Adrenal gland (tissue), 5 donors: ENCODE measurements around the gene OGT.
"Not testable (repeated sequence)": the region's sequence is repeated elsewhere in the genome, so short reads cannot be mapped to it uniquely, and the experiment has no call there.

Experiments
- POLR2A ChIP-seq, 2 donors: fragments of 450-650 bp; IDR thresholded peaks; one replicate each; pipeline ENCODE4 v1.6.1; 2017; ENCODE audit warnings: antibody characterized with exemption in 2 of 2, mild to moderate bottlenecking in 2 of 2, moderate library complexity in 1 of 2
- TF ChIP-seq, protein P1 (sequence below), 6 experiments: fragments of 450-650 bp in 4 of 6; fragments of 200-600 bp in 2 of 6; sonication (generic) in 1 of 6; IDR thresholded peaks; 1 replicate in 5 of 6; 2 replicates in 1 of 6; pipeline versions ENCODE4 v1.5.1 to v1.8.0; 2016 to 2021; ENCODE audit warnings: antibody characterized with exemption in 6 of 6, mild to moderate bottlenecking in 2 of 6, moderate library complexity in 1 of 6
- donor health status: DM: no; HTN: no; CAD: no.

DNA sequence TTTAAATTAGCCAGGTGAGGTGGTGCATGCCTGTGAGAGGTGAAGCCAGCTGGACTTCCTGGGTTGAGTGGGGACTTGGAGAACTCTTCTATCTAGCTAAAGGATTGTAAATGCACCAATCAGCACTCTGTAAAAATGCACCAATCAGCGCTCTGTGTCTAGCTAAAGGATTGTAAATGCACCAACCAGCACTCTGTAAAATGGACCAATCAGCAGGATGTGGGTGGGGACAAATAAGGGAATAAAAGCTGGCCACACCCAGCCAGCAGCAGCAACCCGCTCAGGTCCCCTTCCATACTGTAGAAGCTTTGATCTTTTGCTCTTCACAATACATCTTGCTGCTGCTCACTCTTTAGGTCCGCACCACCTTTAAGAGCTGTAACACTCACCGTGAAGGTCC is 19.2 kb upstream of the OGT start:
- TF ChIP-seq, protein P1, sequence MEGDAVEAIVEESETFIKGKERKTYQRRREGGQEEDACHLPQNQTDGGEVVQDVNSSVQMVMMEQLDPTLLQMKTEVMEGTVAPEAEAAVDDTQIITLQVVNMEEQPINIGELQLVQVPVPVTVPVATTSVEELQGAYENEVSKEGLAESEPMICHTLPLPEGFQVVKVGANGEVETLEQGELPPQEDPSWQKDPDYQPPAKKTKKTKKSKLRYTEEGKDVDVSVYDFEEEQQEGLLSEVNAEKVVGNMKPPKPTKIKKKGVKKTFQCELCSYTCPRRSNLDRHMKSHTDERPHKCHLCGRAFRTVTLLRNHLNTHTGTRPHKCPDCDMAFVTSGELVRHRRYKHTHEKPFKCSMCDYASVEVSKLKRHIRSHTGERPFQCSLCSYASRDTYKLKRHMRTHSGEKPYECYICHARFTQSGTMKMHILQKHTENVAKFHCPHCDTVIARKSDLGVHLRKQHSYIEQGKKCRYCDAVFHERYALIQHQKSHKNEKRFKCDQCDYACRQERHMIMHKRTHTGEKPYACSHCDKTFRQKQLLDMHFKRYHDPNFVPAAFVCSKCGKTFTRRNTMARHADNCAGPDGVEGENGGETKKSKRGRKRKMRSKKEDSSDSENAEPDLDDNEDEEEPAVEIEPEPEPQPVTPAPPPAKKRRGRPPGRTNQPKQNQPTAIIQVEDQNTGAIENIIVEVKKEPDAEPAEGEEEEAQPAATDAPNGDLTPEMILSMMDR (IDR thresholded peaks at IDR 0.05) = not testable (repeated sequence)
- not testable (repeated sequence) for TF ChIP-seq POLR2A (IDR thresholded peaks at IDR 0.05)
